ENCODE data around the gene CHAT. TPM values are rescaled to one million over a fixed set of nuclear protein-coding genes. Genes with fewer than 3 reads are reported as not detected.
A peak's percentile ranks its signal among the peaks of the same experiment; 100 is the strongest.

The CHAT gene
- total and polyA plus RNA-seq, 2 of the 13 experiments (the other 11 are each of a cell fraction or from before 2014, with no cell fraction given), result not detected

GRCh38 chr10:49606981-49607535 is 6.8 kb upstream of the CHAT start (continued):
- peak; percentile 92; the same call in 1 of the 2 replicates for TF ChIP-seq WIZ (CRISPR knock-in tag; IDR thresholded peaks at IDR 0.05)
- TF ChIP-seq ZBTB38 (CRISPR knock-in tag; IDR thresholded peaks at IDR 0.05), result 0 out of 2 replicates have a peak, but pooled peaks have one; percentile 21
- peak; percentile 67; the same call in 1 of the 2 replicates for TF ChIP-seq ZBED4 (CRISPR knock-in tag; IDR thresholded peaks at IDR 0.05; ENCODE audit: borderline replicate concordance)
- peak; percentile 82; the same call in 1 of the 2 replicates for TF ChIP-seq ZNF430 (CRISPR knock-in tag; IDR thresholded peaks at IDR 0.05)
- 0 out of 2 replicates have a peak, but pooled peaks have one; percentile 44 for TF ChIP-seq ZNF333 (CRISPR knock-in tag; IDR thresholded peaks at IDR 0.05; ENCODE audit: borderline replicate concordance)
- TF ChIP-seq ZNF891 (CRISPR knock-in tag; IDR thresholded peaks at IDR 0.05), result peak; percentile 82; the same call in 1 of the 2 replicates
- TF ChIP-seq, protein P1, sequence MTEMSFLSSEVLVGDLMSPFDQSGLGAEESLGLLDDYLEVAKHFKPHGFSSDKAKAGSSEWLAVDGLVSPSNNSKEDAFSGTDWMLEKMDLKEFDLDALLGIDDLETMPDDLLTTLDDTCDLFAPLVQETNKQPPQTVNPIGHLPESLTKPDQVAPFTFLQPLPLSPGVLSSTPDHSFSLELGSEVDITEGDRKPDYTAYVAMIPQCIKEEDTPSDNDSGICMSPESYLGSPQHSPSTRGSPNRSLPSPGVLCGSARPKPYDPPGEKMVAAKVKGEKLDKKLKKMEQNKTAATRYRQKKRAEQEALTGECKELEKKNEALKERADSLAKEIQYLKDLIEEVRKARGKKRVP (CRISPR knock-in tag; IDR thresholded peaks at IDR 0.05), result peak in 1 of 2 experiments; percentile 37; a peak in 1 of 4 replicates
- TF ChIP-seq NONO (IDR thresholded peaks at IDR 0.05), result no peak
- no peak for TF ChIP-seq NONO (CRISPR knock-in tag; conservative IDR thresholded peaks at IDR 0.05)
- TF ChIP-seq, protein P2, sequence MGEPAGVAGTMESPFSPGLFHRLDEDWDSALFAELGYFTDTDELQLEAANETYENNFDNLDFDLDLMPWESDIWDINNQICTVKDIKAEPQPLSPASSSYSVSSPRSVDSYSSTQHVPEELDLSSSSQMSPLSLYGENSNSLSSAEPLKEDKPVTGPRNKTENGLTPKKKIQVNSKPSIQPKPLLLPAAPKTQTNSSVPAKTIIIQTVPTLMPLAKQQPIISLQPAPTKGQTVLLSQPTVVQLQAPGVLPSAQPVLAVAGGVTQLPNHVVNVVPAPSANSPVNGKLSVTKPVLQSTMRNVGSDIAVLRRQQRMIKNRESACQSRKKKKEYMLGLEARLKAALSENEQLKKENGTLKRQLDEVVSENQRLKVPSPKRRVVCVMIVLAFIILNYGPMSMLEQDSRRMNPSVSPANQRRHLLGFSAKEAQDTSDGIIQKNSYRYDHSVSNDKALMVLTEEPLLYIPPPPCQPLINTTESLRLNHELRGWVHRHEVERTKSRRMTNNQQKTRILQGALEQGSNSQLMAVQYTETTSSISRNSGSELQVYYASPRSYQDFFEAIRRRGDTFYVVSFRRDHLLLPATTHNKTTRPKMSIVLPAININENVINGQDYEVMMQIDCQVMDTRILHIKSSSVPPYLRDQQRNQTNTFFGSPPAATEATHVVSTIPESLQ (CRISPR knock-in tag; conservative IDR thresholded peaks at IDR 0.05), result peak; percentile 86; the same call in 1 of the 2 replicates
- peak; percentile 99 for TF ChIP-seq ZSCAN9 (CRISPR knock-in tag; IDR thresholded peaks at IDR 0.05; ENCODE audit: borderline replicate concordance)
- TF ChIP-seq ELF1 (CRISPR knock-in tag; IDR thresholded peaks at IDR 0.05), result no peak
- 0 out of 2 replicates have a peak, but pooled peaks have one; percentile 46 for TF ChIP-seq ZNF788 (CRISPR knock-in tag; IDR thresholded peaks at IDR 0.05; ENCODE audit: borderline replicate concordance)
- TF ChIP-seq ZBTB21 (CRISPR knock-in tag; IDR thresholded peaks at IDR 0.05), result peak; percentile 29; the same call in 1 of the 2 replicates
- peak; percentile 48; the same call in 1 of the 2 replicates for TF ChIP-seq PAX8 (CRISPR knock-in tag; IDR thresholded peaks at IDR 0.05; ENCODE audit: borderline replicate concordance)
- peak; percentile 87 for TF ChIP-seq ETV6 (CRISPR knock-in tag; conservative IDR thresholded peaks at IDR 0.05)
- TF ChIP-seq FOXC1 (CRISPR knock-in tag; IDR thresholded peaks at IDR 0.05; ENCODE audit: borderline replicate concordance), result peak; percentile 79; the same call in 1 of the 2 replicates
- TF ChIP-seq XRCC5 (optimal IDR thresholded peaks at IDR 0.05; ENCODE audit: low read length), result peak; percentile 50
- TF ChIP-seq NFKBIZ (CRISPR knock-in tag; IDR thresholded peaks at IDR 0.05), result peak; percentile 56; the same call in 1 of the 2 replicates
- TF ChIP-seq, protein P3, sequence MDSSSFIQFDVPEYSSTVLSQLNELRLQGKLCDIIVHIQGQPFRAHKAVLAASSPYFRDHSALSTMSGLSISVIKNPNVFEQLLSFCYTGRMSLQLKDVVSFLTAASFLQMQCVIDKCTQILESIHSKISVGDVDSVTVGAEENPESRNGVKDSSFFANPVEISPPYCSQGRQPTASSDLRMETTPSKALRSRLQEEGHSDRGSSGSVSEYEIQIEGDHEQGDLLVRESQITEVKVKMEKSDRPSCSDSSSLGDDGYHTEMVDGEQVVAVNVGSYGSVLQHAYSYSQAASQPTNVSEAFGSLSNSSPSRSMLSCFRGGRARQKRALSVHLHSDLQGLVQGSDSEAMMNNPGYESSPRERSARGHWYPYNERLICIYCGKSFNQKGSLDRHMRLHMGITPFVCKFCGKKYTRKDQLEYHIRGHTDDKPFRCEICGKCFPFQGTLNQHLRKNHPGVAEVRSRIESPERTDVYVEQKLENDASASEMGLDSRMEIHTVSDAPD (CRISPR knock-in tag; IDR thresholded peaks at IDR 0.05), result no peak
- TF ChIP-seq KDM5B (CRISPR knock-in tag; IDR thresholded peaks at IDR 0.05; ENCODE audit: borderline replicate concordance), result peak; percentile 74; the same call in 1 of the 2 replicates

All from HepG2 (cell line).